Neural cell (in vitro differentiated cells): ENCODE measurements around the gene STKLD1.

Experiments
- CTCF ChIP-seq: fragments of 450-650 bp; IDR thresholded peaks from 2 replicates; pipeline ENCODE4 v1.5.1; 2014; ENCODE audit warnings: antibody characterized with exemption, mild to moderate bottlenecking, moderate library complexity; ENCODE audit not compliant: poor library complexity, severe bottlenecking
- EP300 ChIP-seq: fragments of 450-650 bp; conservative IDR thresholded peaks from 2 replicates; pipeline ENCODE4 v1.6.1; 2014; ENCODE audit warnings: antibody characterized with exemption, mild to moderate bottlenecking, moderate library complexity; ENCODE audit not compliant: poor library complexity, severe bottlenecking
- POLR2AphosphoS5 ChIP-seq: IDR thresholded peaks from 2 replicates; pipeline ENCODE4 v1.6.1; 2012
- TAF1 ChIP-seq: IDR thresholded peaks from 2 replicates; pipeline ENCODE4 v1.6.1; 2012; ENCODE audit warnings: low read depth

DNA sequence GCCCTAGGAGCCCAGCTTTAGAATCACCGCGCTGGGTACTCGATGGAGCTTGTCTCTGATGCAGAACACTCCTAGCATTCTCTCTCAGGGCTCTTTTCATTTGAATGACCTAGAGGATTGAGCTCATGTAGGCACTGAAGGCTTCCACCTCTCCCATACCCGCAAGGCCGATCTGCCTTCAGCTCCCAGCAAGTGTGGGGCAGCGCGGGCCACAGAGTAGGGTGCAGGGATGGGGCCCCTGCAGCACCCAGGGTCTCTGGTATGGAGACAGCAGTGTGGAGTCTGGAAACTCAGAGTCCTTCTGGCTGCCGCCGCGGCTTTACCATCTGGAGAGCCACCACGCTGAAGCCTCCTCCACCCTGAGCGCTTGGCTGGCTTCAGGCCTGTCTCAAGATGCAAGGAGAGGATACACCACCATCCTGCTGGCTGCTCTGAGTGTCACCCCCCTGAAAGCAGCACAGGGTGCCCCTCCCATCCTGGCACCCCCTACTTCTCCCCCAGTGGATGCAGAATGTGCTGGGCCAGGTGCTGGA is 12.9 kb downstream of the STKLD1 start:
- TF ChIP-seq EP300 (no peak), POLR2AphosphoS5 (no peak), CTCF (no peak), TAF1 (no peak)
